CD14-positive monocyte (primary cell): ENCODE measurements around the gene MYADML2. TPM values are rescaled to one million over a fixed set of nuclear protein-coding genes. Genes with fewer than 3 reads are reported as not detected.

Experiments
- DNase-seq, 3 donors: peaks; one replicate each; pipeline ENCODE4 v3.0.0-alpha.2; 2011 to 2022
- H2AFZ ChIP-seq: 2 replicates; pipeline ENCODE4 v1.6.0; 2012; ENCODE audit warnings: mild to moderate bottlenecking, low read depth, low read length, inconsistent platforms; ENCODE audit not compliant: insufficient read depth, poor library complexity, severe bottlenecking
- H3K27ac ChIP-seq, 2 donors: 1 replicate in 1 of 2; 2 replicates in 1 of 2; pipeline ENCODE4 v1.5.1; 2012 to 2013; ENCODE audit warnings: low read length in 2 of 2, control low read depth in 1 of 2, inconsistent platforms in 1 of 2, low read depth in 1 of 2, mild to moderate bottlenecking in 1 of 2
- H3K27me3 ChIP-seq, 2 donors: one replicate each; pipeline versions ENCODE4 v1.6.0 to v1.6.1; 2011 to 2013; ENCODE audit warnings: low read length in 2 of 2; ENCODE audit not compliant: control insufficient read depth in 2 of 2, insufficient read depth in 2 of 2
- H3K36me3 ChIP-seq, 2 donors: replicated peaks in 1 of 2; 1 replicate in 1 of 2; 2 replicates in 1 of 2; pipeline versions ENCODE4 v1.5.1 to v1.6.1; 2012 to 2013; ENCODE audit warnings: low read length in 2 of 2, control low read depth in 1 of 2, inconsistent platforms in 1 of 2, mild to moderate bottlenecking in 1 of 2; ENCODE audit not compliant: insufficient read depth in 2 of 2, control insufficient read depth in 1 of 2
- H3K4me1 ChIP-seq, 2 donors: 1 replicate in 1 of 2; 2 replicates in 1 of 2; pipeline versions ENCODE4 v1.5.1 to v1.6.1; 2012 to 2013; ENCODE audit warnings: low read length in 2 of 2, control low read depth in 1 of 2, inconsistent platforms in 1 of 2, mild to moderate bottlenecking in 1 of 2, moderate library complexity in 1 of 2; ENCODE audit not compliant: insufficient read depth in 2 of 2, control insufficient read depth in 1 of 2
- H3K4me2 ChIP-seq: replicated peaks from 2 replicates; pipeline ENCODE3; 2012; ENCODE audit warnings: low read length, moderate library complexity, mild to moderate bottlenecking; ENCODE audit not compliant: poor library complexity, severe bottlenecking; ENCODE audit errors: extremely low read depth
- H3K4me3 ChIP-seq, 3 experiments: fragments of 200-600 bp in 1 of 3; sonication (generic) in 1 of 3; replicated peaks in 1 of 3; 1 replicate in 2 of 3; 2 replicates in 1 of 3; pipeline ENCODE4 v1.5.1; 2011 to 2013; ENCODE audit warnings: low read length in 3 of 3, mild to moderate bottlenecking in 3 of 3, control low read depth in 2 of 3, low read depth in 2 of 3, inconsistent platforms in 1 of 3, moderate library complexity in 1 of 3
- H3K79me2 ChIP-seq: 2 replicates; pipeline ENCODE4 v1.6.0; 2012; ENCODE audit warnings: mild to moderate bottlenecking, control low read depth, inconsistent platforms, low read length, moderate library complexity; ENCODE audit not compliant: insufficient read depth
- H3K9ac ChIP-seq: 2 replicates; pipeline ENCODE4 v1.6.0; 2017; ENCODE audit warnings: low read length, mild to moderate bottlenecking; ENCODE audit not compliant: insufficient read depth, poor library complexity, severe bottlenecking
- H3K9me3 ChIP-seq, 2 donors: replicated peaks in 1 of 2; 1 replicate in 1 of 2; 2 replicates in 1 of 2; pipeline versions ENCODE4 v1.5.1 to v1.6.1; 2012 to 2013; ENCODE audit warnings: low read length in 2 of 2, control low read depth in 1 of 2; ENCODE audit not compliant: control insufficient read depth in 1 of 2, insufficient read depth in 1 of 2
- H4K20me1 ChIP-seq: 2 replicates; pipeline ENCODE4 v1.6.0; 2012; ENCODE audit warnings: mild to moderate bottlenecking, low read length, control low read depth, moderate library complexity; ENCODE audit not compliant: insufficient read depth
- H3K27ac Mint-ChIP-seq, 7 donors: one replicate each; pipeline ENCODE4 v1.8.0; 2020; ENCODE audit warnings: mild to moderate bottlenecking in 7 of 7, mixed read lengths in 7 of 7, moderate library complexity in 6 of 7, inconsistent platforms in 2 of 7
- H3K27me3 Mint-ChIP-seq, 3 donors: one replicate each; pipeline ENCODE4 v1.8.0; 2021 to 2022; ENCODE audit warnings: low read depth in 3 of 3, mild to moderate bottlenecking in 3 of 3, mixed read lengths in 3 of 3, moderate library complexity in 3 of 3, inconsistent platforms in 1 of 3
- H3K36me3 Mint-ChIP-seq, 2 donors: one replicate each; pipeline ENCODE4 v1.8.0; 2020; ENCODE audit warnings: mixed read lengths in 2 of 2, inconsistent platforms in 1 of 2, mild to moderate bottlenecking in 1 of 2
- H3K4me1 Mint-ChIP-seq: one replicate; pipeline ENCODE4 v1.8.0; 2020; ENCODE audit warnings: mild to moderate bottlenecking, mixed read lengths
- H3K4me3 Mint-ChIP-seq, 2 donors: one replicate each; pipeline ENCODE4 v1.8.0; 2020; ENCODE audit warnings: mild to moderate bottlenecking in 2 of 2, mixed read lengths in 2 of 2, moderate library complexity in 1 of 2
- H3K9me3 Mint-ChIP-seq, 7 donors: one replicate each; pipeline ENCODE4 v1.8.0; 2020 to 2022; ENCODE audit warnings: mixed read lengths in 7 of 7, mild to moderate bottlenecking in 6 of 7, moderate library complexity in 6 of 7, inconsistent platforms in 2 of 7
- CTCF ChIP-seq: fragments of 200-600 bp; IDR thresholded peaks from one replicate; pipeline ENCODE4 v1.8.0; 2022; ENCODE audit warnings: antibody characterized with exemption, mild to moderate bottlenecking
- WGBS: methylation state at CpG from one replicate; pipeline ENCODE4 v1.1.5; 2013; ENCODE audit warnings: missing lambda C conversion rate; ENCODE audit not compliant: insufficient coverage; 5-methylcytosine and 5-hydroxymethylcytosine counted together
- intact Hi-C, 2 donors: fragments of 100-400 bp; cut with micrococcal nuclease; formaldehyde crosslinking; loops; one replicate each; pipeline versions ENCODE4 v1.15.0 to v1.15.1; 2023
- polyA plus RNA-seq, 3 donors: library from polyadenylated mRNA; depleted of rRNA in 1 of 3; unstranded in 2 of 3; stranded (reverse) in 1 of 3; fragments of 300-500 nt in 2 of 3; fragments of >200 nt in 1 of 3; fragmentation: Illumina TruSeq in 2 of 3; gene quantifications; 1 replicate in 2 of 3; 2 replicates in 1 of 3; pipeline ENCODE4 v1.2.3, GENCODE V29; 2012 to 2021

Gene MYADML2
- polyA plus RNA-seq, 3 donors = not detected

- Histone ChIP-seq H3K27me3 (peaks cover 0 to 9% of the 10 kb centered on the region in 2 donors), H3K4me2 (no peak overlapping the region), H2AFZ (no peak overlapping the region), H3K79me2 (peaks cover 15% of the 10 kb centered on the region), H3K9me3 (no peaks in the 10 kb centered on the region), H4K20me1 (peaks cover 22% of the 10 kb centered on the region), H3K4me1 (peaks cover 15 to 18% of the 10 kb centered on the region in 2 donors), H3K4me3 (no peak overlapping the region), H3K27ac (no peak overlapping the region), H3K9ac (no peak overlapping the region), H3K36me3 (peaks cover 29 to 39% of the 10 kb centered on the region in 2 donors)
- Mint-ChIP-seq H3K4me1 (peaks cover 17% of the 10 kb centered on the region), H3K27me3 (peaks cover 5 to 14% (median 9%) of the 10 kb centered on the region in 3 donors), H3K36me3 (peaks cover 33 to 52% of the 10 kb centered on the region in 2 donors), H3K27ac (no peak overlapping the region), H3K9me3 (peaks cover 0 to 3% (median 0%) of the 10 kb centered on the region in 7 donors), H3K4me3 (no peak overlapping the region)
- TF ChIP-seq CTCF = no peak
- no peak for DNase-seq
- intact Hi-C loops = no loop called here
- WGBS = 97% methylated on average over 13 of the region's 26 CpGs
Measured at GRCh38 chr17:81907219-81908145, 39.6 kb downstream of the MYADML2 start.

- Histone ChIP-seq H3K36me3 (peaks cover 22 to 31% of the 10 kb centered on the region in 2 donors), H3K4me3 (no peak overlapping the region), H3K79me2 (peaks cover 15% of the 10 kb centered on the region), H3K9ac (no peak overlapping the region), H2AFZ (no peak overlapping the region), H4K20me1 (peaks cover 14% of the 10 kb centered on the region), H3K27ac (no peak overlapping the region), H3K27me3 (peaks cover 2 to 11% of the 10 kb centered on the region in 2 donors), H3K9me3 (no peaks in the 10 kb centered on the region), H3K4me1 (peaks cover 11 to 23% of the 10 kb centered on the region in 2 donors), H3K4me2 (no peak overlapping the region)
- no peak for TF ChIP-seq CTCF
- peaks cover 6 to 21% (median 11%) of the 10 kb centered on the region in 3 donors for H3K27me3 Mint-ChIP-seq
- no peak overlapping the region for H3K4me3 Mint-ChIP-seq
- H3K36me3 Mint-ChIP-seq = peaks cover 29 to 46% of the 10 kb centered on the region in 2 donors
- peaks cover 11% of the 10 kb centered on the region for H3K4me1 Mint-ChIP-seq
- H3K9me3 Mint-ChIP-seq = peaks cover 0 to 3% (median 0%) of the 10 kb centered on the region in 7 donors
- H3K27ac Mint-ChIP-seq = peak overlapping the region in 1 of 7 donors; percentile 36
- intact Hi-C loops = no loop called here
- WGBS = 96% methylated on average over 15 of the region's 15 CpGs
- DNase-seq = no peak
Measured at GRCh38 chr17:81906476-81907218, 40.4 kb downstream of the MYADML2 start.
